GM23338 (cell line): ENCODE results near the gene KRT79. TPM values are rescaled to one million over a fixed set of nuclear protein-coding genes. Genes with fewer than 3 reads are reported as not detected.

Experiments
- ATAC-seq: fragments of 200-7000 bp; cut with Tn5 transposase; 3 replicates; pipeline ENCODE4 v1.9.1; 2020
- DNase-seq: peaks from one replicate; pipeline ENCODE4 v3.0.0-alpha.2; 2015; ENCODE audit warnings: low spot score
- H2AFZ ChIP-seq: fragments of 200-600 bp; sonication (generic); 2 replicates; pipeline ENCODE4 v1.8.0; 2016; ENCODE audit warnings: antibody characterized with exemption, mild to moderate bottlenecking, moderate library complexity
- H3F3A ChIP-seq: fragments of 200-600 bp; sonication (generic); replicated peaks from 2 replicates; pipeline ENCODE4 v1.8.0; 2017; ENCODE audit warnings: antibody characterized with exemption, mixed run types, low read depth
- H3K27ac ChIP-seq: fragments of 200-600 bp; sonication (generic); 2 replicates; pipeline ENCODE4 v1.6.1; 2016; ENCODE audit warnings: low read depth
- H3K27me3 ChIP-seq: fragments of 200-600 bp; sonication (generic); 2 replicates; pipeline ENCODE4 v1.8.0; 2016; ENCODE audit warnings: mild to moderate bottlenecking, mixed run types, moderate library complexity; ENCODE audit not compliant: insufficient read depth
- H3K36me3 ChIP-seq: fragments of 200-600 bp; sonication (generic); 2 replicates; pipeline ENCODE4 v1.8.0; 2016; ENCODE audit warnings: mild to moderate bottlenecking; ENCODE audit not compliant: insufficient read depth
- H3K4me1 ChIP-seq: fragments of 200-600 bp; sonication (generic); 2 replicates; pipeline ENCODE4 v1.8.0; 2016; ENCODE audit warnings: mild to moderate bottlenecking, moderate library complexity; ENCODE audit not compliant: insufficient read depth
- H3K4me2 ChIP-seq: fragments of 200-600 bp; sonication (generic); 2 replicates; pipeline ENCODE4 v1.7.1; 2017; ENCODE audit warnings: mixed run types
- H3K4me3 ChIP-seq: fragments of 200-600 bp; sonication (generic); 2 replicates; pipeline ENCODE4 v1.6.1; 2016; ENCODE audit warnings: mixed run types
- H3K79me2 ChIP-seq: fragments of 200-600 bp; sonication (generic); replicated peaks from 2 replicates; pipeline ENCODE4 v1.8.0; 2017; ENCODE audit warnings: mild to moderate bottlenecking; ENCODE audit not compliant: insufficient read depth
- H3K9me2 ChIP-seq: fragments of 200-600 bp; sonication (generic); 2 replicates; pipeline ENCODE4 v1.8.0; 2017; ENCODE audit not compliant: insufficient read depth
- H4K20me1 ChIP-seq: fragments of 200-600 bp; sonication (generic); replicated peaks from 2 replicates; pipeline ENCODE4 v1.8.0; 2017; ENCODE audit warnings: mild to moderate bottlenecking; ENCODE audit not compliant: insufficient read depth
- H3K27ac Mint-ChIP-seq: 2 replicates; pipeline ENCODE4 v1.8.0; 2020; ENCODE audit warnings: inconsistent platforms, mild to moderate bottlenecking, moderate library complexity, mixed read lengths
- H3K27me3 Mint-ChIP-seq: 3 replicates; pipeline ENCODE4 v1.8.0; 2022; ENCODE audit warnings: low read depth, mild to moderate bottlenecking, moderate library complexity, mixed read lengths, inconsistent platforms; ENCODE audit not compliant: insufficient read depth, poor library complexity
- H3K36me3 Mint-ChIP-seq: 3 replicates; pipeline ENCODE4 v1.8.0; 2021; ENCODE audit warnings: low read depth, mild to moderate bottlenecking, inconsistent platforms, moderate library complexity, mixed read lengths
- H3K4me1 Mint-ChIP-seq: 3 replicates; pipeline ENCODE4 v1.8.0; 2020; ENCODE audit warnings: mild to moderate bottlenecking, inconsistent platforms, mixed read lengths
- H3K4me3 Mint-ChIP-seq: 3 replicates; pipeline ENCODE4 v1.8.0; 2021; ENCODE audit warnings: moderate library complexity, mild to moderate bottlenecking, inconsistent platforms, mixed read lengths
- H3K9me3 Mint-ChIP-seq: 3 replicates; pipeline ENCODE4 v1.8.0; 2020; ENCODE audit warnings: moderate library complexity, mild to moderate bottlenecking, inconsistent platforms, mixed read lengths
- EZH2 ChIP-seq: fragments of 200-600 bp; sonication (generic); IDR thresholded peaks from one replicate; pipeline ENCODE4 v1.8.0; 2017; ENCODE audit warnings: antibody characterized with exemption, mild to moderate bottlenecking, low read depth; ENCODE audit not compliant: unreplicated experiment
- JUNB ChIP-seq: IDR thresholded peaks from one replicate; pipeline ENCODE4 v1.6.1; 2016; ENCODE audit warnings: antibody characterized with exemption; ENCODE audit not compliant: unreplicated experiment
- NANOG ChIP-seq: IDR thresholded peaks from 2 replicates; pipeline ENCODE4 v1.6.1; 2016; ENCODE audit warnings: antibody characterized with exemption, borderline replicate concordance
- POLR2AphosphoS5 ChIP-seq: IDR thresholded peaks from 2 replicates; pipeline ENCODE4 v1.6.1; 2016; ENCODE audit warnings: antibody characterized with exemption, low read depth
- REST ChIP-seq: IDR thresholded peaks from one replicate; pipeline ENCODE4 v1.6.1; 2018; ENCODE audit warnings: antibody characterized with exemption; ENCODE audit not compliant: unreplicated experiment
- STAT1 ChIP-seq: IDR thresholded peaks from one replicate; pipeline ENCODE4 v1.6.1; 2016; ENCODE audit warnings: antibody characterized with exemption; ENCODE audit not compliant: unreplicated experiment
- ZNF114 ChIP-seq: fragments of 250-450 bp; sonication (Bioruptor Pico); IDR thresholded peaks from 2 replicates; pipeline ENCODE4 v1.5.0; 2020; ENCODE audit warnings: mild to moderate bottlenecking, moderate library complexity
- ZNF331 ChIP-seq: fragments of 250-450 bp; sonication (Bioruptor Pico); IDR thresholded peaks from 2 replicates; pipeline ENCODE4 v1.5.0; 2020; ENCODE audit warnings: low read depth, mild to moderate bottlenecking, moderate library complexity
- ZNF462 ChIP-seq: fragments of 250-450 bp; sonication (Bioruptor Pico); IDR thresholded peaks from 2 replicates; pipeline ENCODE4 v1.5.0; 2020; ENCODE audit warnings: mild to moderate bottlenecking, moderate library complexity
- polyA plus RNA-seq: library from polyadenylated mRNA; unstranded; fragments of >200 nt; fragmentation: Nextera tagmentation; extraction: Ambion mirVana; gene quantifications from 2 replicates; pipeline ENCODE4 v1.2.1, GENCODE V29; 2016
- total RNA-seq: library from RNA; depleted of rRNA; stranded (reverse); fragments of >200 nt; shearing (Covaris generic); gene quantifications from 2 replicates; pipeline ENCODE4 v1.2.3, GENCODE V29; 2014
- TF ChIP-seq, protein P1 (sequence below), 2 experiments: fragments of 200-600 bp in 1 of 2; sonication (generic) in 1 of 2; conservative IDR thresholded peaks; 2 replicates each; pipeline versions ENCODE4 v1.5.1 to v1.6.1; 2016 to 2017; ENCODE audit warnings: antibody characterized with exemption in 2 of 2, low read depth in 2 of 2, mild to moderate bottlenecking in 2 of 2, moderate library complexity in 1 of 2

Gene KRT79
- total and polyA plus RNA-seq, 2 experiments from 2014 or later: 0.21 TPM; not detected in 1

GRCh38 chr12:52777566-52777965, 56.5 kb downstream of the KRT79 start (continued):
- TF ChIP-seq ZNF462 (CRISPR knock-in tag): no peak
- TF ChIP-seq ZNF331: no peak
- TF ChIP-seq ZNF114 (CRISPR knock-in tag): no peak

DNA sequence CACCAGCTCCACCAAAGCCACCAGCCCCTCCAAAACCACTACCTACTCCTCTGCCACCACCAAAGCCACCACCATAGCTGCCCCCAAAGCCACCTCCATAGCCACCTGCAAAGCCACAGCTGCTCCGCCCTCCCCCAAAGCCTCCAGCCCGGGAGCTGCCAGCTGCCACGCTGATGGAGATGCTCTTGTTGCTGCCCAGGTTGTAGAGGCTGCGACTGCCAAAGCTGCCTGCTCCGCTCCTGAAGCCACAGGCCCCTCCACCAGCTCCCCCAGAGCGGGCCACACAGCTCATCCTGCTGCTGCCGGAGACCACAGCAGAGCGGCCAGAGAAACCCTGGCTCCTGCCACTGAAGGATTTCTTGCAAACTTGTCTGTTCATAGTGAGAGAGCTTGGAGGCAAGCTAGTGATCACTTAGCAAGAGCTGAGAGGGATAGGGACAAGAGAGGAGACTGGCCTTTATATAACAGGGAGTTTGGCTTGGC, 57.2 kb downstream of the KRT79 start, which contains the start of gene KRT76:
KRT76 (minus strand) TSS at position 433 of the 483 bp plus-strand sequence; CDS start at position 379, 54 bp downstream.
- no peak for ATAC-seq
- H3K27me3 Mint-ChIP-seq: peaks cover 2% of the 10 kb centered on the region

More for the DNA sequence above, 57.2 kb downstream of the KRT79 start, which contains the start of gene KRT76:
- H3K9me2 ChIP-seq: no peaks in the 10 kb centered on the region
- no peaks in the 10 kb centered on the region for H4K20me1 ChIP-seq
- Mint-ChIP-seq H3K4me3 (no peak within 1 kb of the TSS), H3K4me1 (no peaks in the 10 kb centered on the region; the same call in 2 of the 3 replicates), H3K9me3 (no peaks in the 10 kb centered on the region), H3K36me3 (no peaks in the 10 kb centered on the region), H3K27ac (no peak within 1 kb of the TSS)
- DNase-seq: no peak
- no peaks in the 10 kb centered on the region for H3K4me1 ChIP-seq
- no peak within 1 kb of the TSS for H2AFZ ChIP-seq
- no peak within 1 kb of the TSS for H3K27ac ChIP-seq
- no peak within 1 kb of the TSS for H3K4me3 ChIP-seq
- no peaks in the 10 kb centered on the region for H3K27me3 ChIP-seq
- no peak within 1 kb of the TSS for H3K4me2 ChIP-seq
- no peaks in the 10 kb centered on the region for H3F3A ChIP-seq
- TF ChIP-seq NANOG (no peak), REST (no peak), POLR2AphosphoS5 (no peak), EZH2 (no peak), JUNB (no peak), STAT1 (no peak)
- TF ChIP-seq, protein P1, sequence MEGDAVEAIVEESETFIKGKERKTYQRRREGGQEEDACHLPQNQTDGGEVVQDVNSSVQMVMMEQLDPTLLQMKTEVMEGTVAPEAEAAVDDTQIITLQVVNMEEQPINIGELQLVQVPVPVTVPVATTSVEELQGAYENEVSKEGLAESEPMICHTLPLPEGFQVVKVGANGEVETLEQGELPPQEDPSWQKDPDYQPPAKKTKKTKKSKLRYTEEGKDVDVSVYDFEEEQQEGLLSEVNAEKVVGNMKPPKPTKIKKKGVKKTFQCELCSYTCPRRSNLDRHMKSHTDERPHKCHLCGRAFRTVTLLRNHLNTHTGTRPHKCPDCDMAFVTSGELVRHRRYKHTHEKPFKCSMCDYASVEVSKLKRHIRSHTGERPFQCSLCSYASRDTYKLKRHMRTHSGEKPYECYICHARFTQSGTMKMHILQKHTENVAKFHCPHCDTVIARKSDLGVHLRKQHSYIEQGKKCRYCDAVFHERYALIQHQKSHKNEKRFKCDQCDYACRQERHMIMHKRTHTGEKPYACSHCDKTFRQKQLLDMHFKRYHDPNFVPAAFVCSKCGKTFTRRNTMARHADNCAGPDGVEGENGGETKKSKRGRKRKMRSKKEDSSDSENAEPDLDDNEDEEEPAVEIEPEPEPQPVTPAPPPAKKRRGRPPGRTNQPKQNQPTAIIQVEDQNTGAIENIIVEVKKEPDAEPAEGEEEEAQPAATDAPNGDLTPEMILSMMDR (conservative IDR thresholded peaks at IDR 0.05; ENCODE audit: low read depth in 2 of 2): no peak
- no peaks in the 10 kb centered on the region for H3K36me3 ChIP-seq
- H3K79me2 ChIP-seq: no peaks in the 10 kb centered on the region
